ENCODE data around the gene CCDC185.

DNA sequence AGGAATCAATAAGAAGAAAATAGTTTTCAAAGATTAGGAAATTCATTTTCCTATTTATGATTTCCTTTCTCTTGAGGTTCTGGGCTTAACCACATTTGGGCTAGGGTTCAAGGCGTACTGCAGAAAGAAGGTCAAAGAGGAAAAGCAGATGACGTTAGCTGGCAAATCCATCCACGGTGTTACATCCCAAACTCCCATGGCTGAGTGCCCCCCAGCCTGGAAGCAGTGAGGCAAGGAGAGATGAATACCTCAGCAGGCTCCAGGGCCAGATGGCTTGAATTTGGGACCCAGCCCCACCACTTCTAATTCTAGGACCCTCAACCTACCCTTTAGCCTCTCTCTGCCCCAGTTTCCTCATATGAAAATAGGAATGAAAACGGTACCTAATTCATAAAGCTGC lies 46.9 kb upstream of the CCDC185 start:
- TF ChIP-seq, protein P1, sequence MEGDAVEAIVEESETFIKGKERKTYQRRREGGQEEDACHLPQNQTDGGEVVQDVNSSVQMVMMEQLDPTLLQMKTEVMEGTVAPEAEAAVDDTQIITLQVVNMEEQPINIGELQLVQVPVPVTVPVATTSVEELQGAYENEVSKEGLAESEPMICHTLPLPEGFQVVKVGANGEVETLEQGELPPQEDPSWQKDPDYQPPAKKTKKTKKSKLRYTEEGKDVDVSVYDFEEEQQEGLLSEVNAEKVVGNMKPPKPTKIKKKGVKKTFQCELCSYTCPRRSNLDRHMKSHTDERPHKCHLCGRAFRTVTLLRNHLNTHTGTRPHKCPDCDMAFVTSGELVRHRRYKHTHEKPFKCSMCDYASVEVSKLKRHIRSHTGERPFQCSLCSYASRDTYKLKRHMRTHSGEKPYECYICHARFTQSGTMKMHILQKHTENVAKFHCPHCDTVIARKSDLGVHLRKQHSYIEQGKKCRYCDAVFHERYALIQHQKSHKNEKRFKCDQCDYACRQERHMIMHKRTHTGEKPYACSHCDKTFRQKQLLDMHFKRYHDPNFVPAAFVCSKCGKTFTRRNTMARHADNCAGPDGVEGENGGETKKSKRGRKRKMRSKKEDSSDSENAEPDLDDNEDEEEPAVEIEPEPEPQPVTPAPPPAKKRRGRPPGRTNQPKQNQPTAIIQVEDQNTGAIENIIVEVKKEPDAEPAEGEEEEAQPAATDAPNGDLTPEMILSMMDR (IDR thresholded peaks at IDR 0.05): no peak
- TF ChIP-seq POLR2A (IDR thresholded peaks at IDR 0.05) (no peak), EP300 (IDR thresholded peaks at IDR 0.05) (no peak)

Measured in suprapubic skin (tissue), 3 donors.